GM23338 (cell line): ENCODE results near the gene TMEM62. TPM values are rescaled to one million over a fixed set of nuclear protein-coding genes. Genes with fewer than 3 reads are reported as not detected.
A peak's percentile ranks its signal among the peaks of the same experiment; 100 is the strongest.

Source experiments
- ATAC-seq: fragments of 200-7000 bp; cut with Tn5 transposase; 3 replicates; pipeline ENCODE4 v1.9.1; 2020
- DNase-seq: peaks from one replicate; pipeline ENCODE4 v3.0.0-alpha.2; 2015; ENCODE audit warnings: low spot score
- H2AFZ ChIP-seq: fragments of 200-600 bp; sonication (generic); 2 replicates; pipeline ENCODE4 v1.8.0; 2016; ENCODE audit warnings: antibody characterized with exemption, mild to moderate bottlenecking, moderate library complexity
- H3F3A ChIP-seq: fragments of 200-600 bp; sonication (generic); replicated peaks from 2 replicates; pipeline ENCODE4 v1.8.0; 2017; ENCODE audit warnings: antibody characterized with exemption, mixed run types, low read depth
- H3K27ac ChIP-seq: fragments of 200-600 bp; sonication (generic); 2 replicates; pipeline ENCODE4 v1.6.1; 2016; ENCODE audit warnings: low read depth
- H3K27me3 ChIP-seq: fragments of 200-600 bp; sonication (generic); 2 replicates; pipeline ENCODE4 v1.8.0; 2016; ENCODE audit warnings: mild to moderate bottlenecking, mixed run types, moderate library complexity; ENCODE audit not compliant: insufficient read depth
- H3K36me3 ChIP-seq: fragments of 200-600 bp; sonication (generic); 2 replicates; pipeline ENCODE4 v1.8.0; 2016; ENCODE audit warnings: mild to moderate bottlenecking; ENCODE audit not compliant: insufficient read depth
- H3K4me1 ChIP-seq: fragments of 200-600 bp; sonication (generic); 2 replicates; pipeline ENCODE4 v1.8.0; 2016; ENCODE audit warnings: mild to moderate bottlenecking, moderate library complexity; ENCODE audit not compliant: insufficient read depth
- H3K4me2 ChIP-seq: fragments of 200-600 bp; sonication (generic); 2 replicates; pipeline ENCODE4 v1.7.1; 2017; ENCODE audit warnings: mixed run types
- H3K4me3 ChIP-seq: fragments of 200-600 bp; sonication (generic); 2 replicates; pipeline ENCODE4 v1.6.1; 2016; ENCODE audit warnings: mixed run types
- H3K79me2 ChIP-seq: fragments of 200-600 bp; sonication (generic); replicated peaks from 2 replicates; pipeline ENCODE4 v1.8.0; 2017; ENCODE audit warnings: mild to moderate bottlenecking; ENCODE audit not compliant: insufficient read depth
- H3K9me2 ChIP-seq: fragments of 200-600 bp; sonication (generic); 2 replicates; pipeline ENCODE4 v1.8.0; 2017; ENCODE audit not compliant: insufficient read depth
- H4K20me1 ChIP-seq: fragments of 200-600 bp; sonication (generic); replicated peaks from 2 replicates; pipeline ENCODE4 v1.8.0; 2017; ENCODE audit warnings: mild to moderate bottlenecking; ENCODE audit not compliant: insufficient read depth
- H3K27ac Mint-ChIP-seq: 2 replicates; pipeline ENCODE4 v1.8.0; 2020; ENCODE audit warnings: inconsistent platforms, mild to moderate bottlenecking, moderate library complexity, mixed read lengths
- H3K27me3 Mint-ChIP-seq: 3 replicates; pipeline ENCODE4 v1.8.0; 2022; ENCODE audit warnings: low read depth, mild to moderate bottlenecking, moderate library complexity, mixed read lengths, inconsistent platforms; ENCODE audit not compliant: insufficient read depth, poor library complexity
- H3K36me3 Mint-ChIP-seq: 3 replicates; pipeline ENCODE4 v1.8.0; 2021; ENCODE audit warnings: low read depth, mild to moderate bottlenecking, inconsistent platforms, moderate library complexity, mixed read lengths
- H3K4me1 Mint-ChIP-seq: 3 replicates; pipeline ENCODE4 v1.8.0; 2020; ENCODE audit warnings: mild to moderate bottlenecking, inconsistent platforms, mixed read lengths
- H3K4me3 Mint-ChIP-seq: 3 replicates; pipeline ENCODE4 v1.8.0; 2021; ENCODE audit warnings: moderate library complexity, mild to moderate bottlenecking, inconsistent platforms, mixed read lengths
- H3K9me3 Mint-ChIP-seq: 3 replicates; pipeline ENCODE4 v1.8.0; 2020; ENCODE audit warnings: moderate library complexity, mild to moderate bottlenecking, inconsistent platforms, mixed read lengths
- CTCF ChIP-seq, 2 experiments: fragments of 200-600 bp in 1 of 2; sonication (generic) in 1 of 2; conservative IDR thresholded peaks; 2 replicates each; pipeline versions ENCODE4 v1.5.1 to v1.6.1; 2016 to 2017; ENCODE audit warnings: antibody characterized with exemption in 2 of 2, low read depth in 2 of 2, mild to moderate bottlenecking in 2 of 2, moderate library complexity in 1 of 2
- ETS1 ChIP-seq: IDR thresholded peaks from 2 replicates; pipeline ENCODE4 v1.6.1; 2016; ENCODE audit warnings: antibody characterized with exemption
- EZH2 ChIP-seq: fragments of 200-600 bp; sonication (generic); IDR thresholded peaks from one replicate; pipeline ENCODE4 v1.8.0; 2017; ENCODE audit warnings: antibody characterized with exemption, mild to moderate bottlenecking, low read depth; ENCODE audit not compliant: unreplicated experiment
- EZH2phosphoT487 ChIP-seq: fragments of 200-600 bp; sonication (generic); IDR thresholded peaks from one replicate; pipeline ENCODE4 v1.8.1; 2018; ENCODE audit warnings: antibody characterized with exemption; ENCODE audit not compliant: unreplicated experiment
- NANOG ChIP-seq: IDR thresholded peaks from 2 replicates; pipeline ENCODE4 v1.6.1; 2016; ENCODE audit warnings: antibody characterized with exemption, borderline replicate concordance
- REST ChIP-seq: IDR thresholded peaks from one replicate; pipeline ENCODE4 v1.6.1; 2018; ENCODE audit warnings: antibody characterized with exemption; ENCODE audit not compliant: unreplicated experiment
- ZNF114 ChIP-seq: fragments of 250-450 bp; sonication (Bioruptor Pico); IDR thresholded peaks from 2 replicates; pipeline ENCODE4 v1.5.0; 2020; ENCODE audit warnings: mild to moderate bottlenecking, moderate library complexity
- ZNF331 ChIP-seq: fragments of 250-450 bp; sonication (Bioruptor Pico); IDR thresholded peaks from 2 replicates; pipeline ENCODE4 v1.5.0; 2020; ENCODE audit warnings: low read depth, mild to moderate bottlenecking, moderate library complexity
- polyA plus RNA-seq: library from polyadenylated mRNA; unstranded; fragments of >200 nt; fragmentation: Nextera tagmentation; extraction: Ambion mirVana; gene quantifications from 2 replicates; pipeline ENCODE4 v1.2.1, GENCODE V29; 2016
- total RNA-seq: library from RNA; depleted of rRNA; stranded (reverse); fragments of >200 nt; shearing (Covaris generic); gene quantifications from 2 replicates; pipeline ENCODE4 v1.2.3, GENCODE V29; 2014

The TMEM62 gene
- total and polyA plus RNA-seq, 2 experiments from 2014 or later: 3.4 to 14.3 TPM

- TF ChIP-seq REST (no peak), ZNF114 (CRISPR knock-in tag) (no peak), CTCF (conservative IDR thresholded peaks at IDR 0.05; ENCODE audit: low read depth in 2 of 2) (no peak), EZH2 (no peak), ZNF331 (CRISPR knock-in tag) (no peak), ETS1 (no peak), EZH2phosphoT487 (no peak), NANOG (no peak)
These were observed 49.9 kb downstream of the TMEM62 start (continued) for GRCh38 chr15:43183270-43183669.

GRCh38 chr15:43184407-43185124, 51.2 kb downstream of the TMEM62 start:
- H2AFZ ChIP-seq: 0 out of 2 replicates have a peak overlapping the region, but pooled peaks have one; percentile 39
- DNase-seq: no peak

More at GRCh38 chr15:43184407-43185124, 51.2 kb downstream of the TMEM62 start:
- no peaks in the 10 kb centered on the region for H3K9me2 ChIP-seq
- peak overlapping the region; percentile 27; the same call in 1 of the 2 replicates for H3K27ac ChIP-seq
- H3K79me2 ChIP-seq: no peaks in the 10 kb centered on the region
- H3F3A ChIP-seq: 0 out of 2 replicates have a peak, but pooled peaks cover 7% of the 10 kb centered on the region
- H3K36me3 ChIP-seq: no peaks in the 10 kb centered on the region
- H3K4me2 ChIP-seq: peak overlapping the region; percentile 61
- peaks cover 7% of the 10 kb centered on the region for H3K4me1 ChIP-seq
- H3K27ac Mint-ChIP-seq: no peak overlapping the region
- no peaks in the 10 kb centered on the region for H3K27me3 ChIP-seq
- ATAC-seq: peak; percentile 11
- peaks cover 16% of the 10 kb centered on the region; the same call in 2 of the 3 replicates for H3K4me1 Mint-ChIP-seq
- H3K4me3 Mint-ChIP-seq: peak overlapping the region; percentile 93
- peaks cover 4% of the 10 kb centered on the region for H3K27me3 Mint-ChIP-seq
- peak overlapping the region; percentile 96 for H3K4me3 ChIP-seq
- TF ChIP-seq ZNF114 (CRISPR knock-in tag): no peak
- TF ChIP-seq ETS1: no peak
- H3K9me3 Mint-ChIP-seq: no peaks in the 10 kb centered on the region
- H3K36me3 Mint-ChIP-seq: no peaks in the 10 kb centered on the region
- H4K20me1 ChIP-seq: 0 out of 2 replicates have a peak, but pooled peaks cover 3% of the 10 kb centered on the region
